Endothelial cell of umbilical vein (primary cell): Measurements from ENCODE around the gene CBY3. TPM values are rescaled to one million over a fixed set of nuclear protein-coding genes. Genes with fewer than 3 reads are reported as not detected.

Source experiments
- BruUV-seq: library from RNA; stranded (reverse); fragments of 400-500 nt; replicated peaks from 2 replicates; lab custom pipeline; 2021; lab: Mats Ljungman, UMichigan
- CTCF ChIA-PET: fragments of 300-600, 350-600 bp; sonication (Branson Sonifier 250); formaldehyde crosslinking; loops from one replicate; lab custom pipeline; 2021; ENCODE audit warnings: antibody characterized with exemption, inconsistent platforms; lab: Charles Lee
- POLR2A ChIA-PET: fragments of 300-600, 350-600 bp; sonication (Branson Sonifier 250); formaldehyde crosslinking; loops from one replicate; lab custom pipeline; 2021; ENCODE audit warnings: antibody characterized with exemption, inconsistent platforms; lab: Charles Lee
- DNase-seq: peaks from one replicate; pipeline ENCODE4 v3.0.0-alpha.2; 2011; ENCODE audit warnings: low read depth, low spot score
- FAIRE-seq: peaks from 2 replicates; lab custom pipeline; 2011; peaks lifted over from hg19 to GRCh38; lab: Jason Lieb, UNC
- H2AFZ ChIP-seq: 2 replicates; pipeline ENCODE4 v1.6.0; 2012; ENCODE audit warnings: low read depth, low read length, control low read depth, inconsistent platforms
- H3K27ac ChIP-seq: 2 replicates; pipeline ENCODE4 v1.5.1; 2011; ENCODE audit warnings: low read depth, mild to moderate bottlenecking, control low read depth, low read length, moderate library complexity; ENCODE audit not compliant: insufficient read depth
- H3K27me3 ChIP-seq, 2 experiments: 2 replicates each; pipeline versions ENCODE4 v1.6.0 to v1.6.1; 2011; ENCODE audit warnings: low read length in 2 of 2, mixed read lengths in 1 of 2; ENCODE audit not compliant: control insufficient read depth in 2 of 2, insufficient read depth in 2 of 2
- H3K36me3 ChIP-seq, 2 experiments: 2 replicates in 1 of 2; 3 replicates in 1 of 2; pipeline ENCODE4 v1.5.1; 2011; ENCODE audit warnings: low read length in 2 of 2, mild to moderate bottlenecking in 1 of 2, moderate library complexity in 1 of 2; ENCODE audit not compliant: control insufficient read depth in 2 of 2, insufficient read depth in 2 of 2; ENCODE audit errors: extremely low read depth in 1 of 2
- H3K4me1 ChIP-seq: 3 replicates; pipeline ENCODE4 v1.5.1; 2011; ENCODE audit warnings: mild to moderate bottlenecking, low read length; ENCODE audit not compliant: control insufficient read depth, insufficient read depth; ENCODE audit errors: extremely low read depth
- H3K4me2 ChIP-seq: 2 replicates; pipeline ENCODE4 v1.6.1; 2011; ENCODE audit warnings: low read length, control low read depth, mixed read lengths; ENCODE audit not compliant: insufficient read depth
- H3K4me3 ChIP-seq, 3 experiments: fragments of 200-600 bp in 1 of 3; sonication (generic), shearing (Covaris generic) in 1 of 3; replicated peaks in 1 of 3; 2 replicates each; pipeline ENCODE4 v1.5.1; 2011 to 2016; ENCODE audit warnings: control low read depth in 3 of 3, low read length in 3 of 3, mild to moderate bottlenecking in 2 of 3, inconsistent platforms in 1 of 3, low read depth in 1 of 3, moderate library complexity in 1 of 3; ENCODE audit not compliant: insufficient read depth in 1 of 3
- H3K79me2 ChIP-seq: 2 replicates; pipeline ENCODE4 v1.6.0; 2012; ENCODE audit warnings: low read length, inconsistent platforms; ENCODE audit not compliant: control insufficient read depth, insufficient read depth
- H3K9ac ChIP-seq: replicated peaks from 2 replicates; pipeline ENCODE3; 2011; ENCODE audit warnings: low read length, control low read depth; ENCODE audit not compliant: insufficient read depth; ENCODE audit errors: extremely low read depth
- H3K9me1 ChIP-seq: replicated peaks from 3 replicates; pipeline ENCODE4 v1.6.0; 2011; ENCODE audit warnings: mild to moderate bottlenecking, low read length; ENCODE audit not compliant: control insufficient read depth, insufficient read depth; ENCODE audit errors: extremely low read depth
- H3K9me3 ChIP-seq: replicated peaks from 2 replicates; pipeline ENCODE4 v1.5.1; 2012; ENCODE audit warnings: low read length, inconsistent platforms; ENCODE audit not compliant: control insufficient read depth, insufficient read depth
- H4K20me1 ChIP-seq: replicated peaks from 2 replicates; pipeline ENCODE3; 2011; ENCODE audit warnings: mild to moderate bottlenecking, low read length; ENCODE audit not compliant: control insufficient read depth, insufficient read depth; ENCODE audit errors: extremely low read depth
- CTCF ChIP-seq, 2 donors: IDR thresholded peaks; 1 replicate in 1 of 2; 2 replicates in 1 of 2; pipeline ENCODE4 v1.5.1; 2011; ENCODE audit warnings: low read length in 2 of 2, mild to moderate bottlenecking in 2 of 2, moderate library complexity in 2 of 2, control low read depth in 1 of 2, inconsistent platforms in 1 of 2, low read depth in 1 of 2; ENCODE audit not compliant: insufficient read depth in 1 of 2; ENCODE audit errors: extremely low read depth in 1 of 2
- EZH2 ChIP-seq: IDR thresholded peaks from 2 replicates; pipeline ENCODE4 v1.6.1; 2012; ENCODE audit warnings: borderline replicate concordance, low read depth, mild to moderate bottlenecking, moderate library complexity, low read length, inconsistent platforms; ENCODE audit not compliant: severe bottlenecking
- FOS ChIP-seq: IDR thresholded peaks from 2 replicates; pipeline ENCODE4 v1.6.1; 2011; ENCODE audit warnings: mild to moderate bottlenecking, low read length, moderate library complexity, borderline replicate concordance; ENCODE audit not compliant: insufficient read depth
- GATA2 ChIP-seq: IDR thresholded peaks from 2 replicates; pipeline ENCODE4 v1.7.0; 2011; ENCODE audit warnings: low read depth, mild to moderate bottlenecking, moderate library complexity, mixed read lengths, low read length; ENCODE audit not compliant: insufficient read length, insufficient read depth
- JUN ChIP-seq: IDR thresholded peaks from 2 replicates; pipeline ENCODE4 v1.6.1; 2011; ENCODE audit warnings: borderline replicate concordance, low read depth; ENCODE audit not compliant: insufficient read length, insufficient read depth
- MYC ChIP-seq: IDR thresholded peaks from one replicate; pipeline ENCODE4 v1.6.1; 2011; ENCODE audit warnings: mild to moderate bottlenecking, low read depth, low read length
- POLR2A ChIP-seq: IDR thresholded peaks from 2 replicates; pipeline ENCODE4 v1.6.1; 2012; ENCODE audit warnings: low read depth, mild to moderate bottlenecking, control low read depth, low read length
- POLR2AphosphoS5 ChIP-seq: IDR thresholded peaks from 2 replicates; pipeline ENCODE4 v1.6.1; 2012; ENCODE audit warnings: low read depth, mild to moderate bottlenecking, control low read depth, low read length, moderate library complexity; ENCODE audit not compliant: insufficient read depth
- dilution Hi-C: fragments of 300-500 bp; cut with MboI; formaldehyde crosslinking; loops from one replicate; pipeline ENCODE4 v1.15.0; 2019; ENCODE audit warnings: low sequenced_read_pairs; ENCODE audit not compliant: extremely low pct_ligation_motif_present
- intact Hi-C: fragments of 100-400 bp; cut with micrococcal nuclease; formaldehyde crosslinking; loops from one replicate; pipeline ENCODE4 v1.10.0; 2022
- polyA plus RNA-seq, 4 experiments: library from polyadenylated mRNA; depleted of rRNA in 3 of 4; stranded (reverse) in 3 of 4; unstranded in 1 of 4; fragments of >200 nt; gene quantifications; 2 replicates each; pipeline versions ENCODE4 v1.2.1 to v1.2.3, GENCODE V29; 2011 to 2012; ENCODE audit warnings: missing spikeins in 1 of 4
- total RNA-seq: library from RNA; stranded (reverse); gene quantifications from 2 replicates; pipeline ENCODE4 v1.2.3, GENCODE V29; 2021
- TF ChIP-seq, protein P1 (sequence below): IDR thresholded peaks from 2 replicates; pipeline ENCODE4 v1.6.1; 2011; ENCODE audit not compliant: insufficient read depth, insufficient read length

Gene CBY3
- total and polyA plus RNA-seq, 2 donors (not counting 3 experiments of a cell fraction or from before 2014, with no cell fraction given) = not detected

DNA sequence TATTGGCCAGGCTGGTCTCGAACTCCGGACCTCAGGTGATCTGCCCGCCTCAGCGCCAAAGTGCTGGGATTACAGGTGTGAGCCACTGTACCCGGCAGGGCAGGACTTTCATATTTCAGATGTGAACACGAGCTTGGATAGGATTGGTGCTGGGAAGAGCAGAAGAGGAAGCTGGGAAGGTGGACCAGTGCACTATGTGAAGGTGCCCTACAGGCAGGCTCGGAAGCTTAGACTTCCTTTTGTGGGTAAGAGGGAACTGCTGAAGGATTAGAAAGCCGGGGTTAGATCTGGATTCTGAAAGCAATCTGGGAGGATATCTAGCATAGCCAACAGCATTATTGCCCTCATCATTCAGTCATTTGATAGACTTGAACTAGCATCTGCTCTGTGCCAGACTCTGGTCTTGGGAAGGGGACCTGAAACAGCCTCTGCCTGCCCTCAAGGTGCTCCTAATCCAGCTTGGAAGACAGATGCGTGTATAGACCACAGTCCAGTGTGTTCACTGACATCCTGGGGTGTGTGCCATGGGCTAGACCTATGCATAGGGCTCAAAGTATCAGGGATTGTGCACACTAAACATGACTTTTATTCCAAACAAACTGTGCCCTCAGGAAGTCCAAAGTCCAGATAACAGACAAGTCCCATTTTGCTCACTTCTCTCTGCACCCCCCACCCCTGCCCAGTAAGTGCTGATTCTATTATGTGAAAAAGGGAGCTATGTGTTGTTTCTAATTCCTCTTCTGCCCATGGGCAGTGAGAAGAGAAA, 637 bp downstream of the CBY3 start:
- Histone ChIP-seq H3K79me2 (peaks cover 5% of the 10 kb centered on the region), H3K9me1 (no peaks in the 10 kb centered on the region), H2AFZ (no peak overlapping the region), H3K9me3 (no peaks in the 10 kb centered on the region), H3K9ac (no peak overlapping the region), H3K4me1 (no peaks in the 10 kb centered on the region), H3K4me2 (no peak overlapping the region), H3K36me3 (no peaks in the 10 kb centered on the region), H3K27me3 (no peaks in the 10 kb centered on the region), H3K4me3 (no peak overlapping the region), H4K20me1 (no peaks in the 10 kb centered on the region), H3K27ac (no peak overlapping the region)
- FAIRE-seq = no peak
- TF ChIP-seq, protein P1, sequence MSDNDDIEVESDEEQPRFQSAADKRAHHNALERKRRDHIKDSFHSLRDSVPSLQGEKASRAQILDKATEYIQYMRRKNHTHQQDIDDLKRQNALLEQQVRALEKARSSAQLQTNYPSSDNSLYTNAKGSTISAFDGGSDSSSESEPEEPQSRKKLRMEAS = no peak
- TF ChIP-seq CTCF (IDR thresholded peaks at IDR 0.05; ENCODE audit: extremely low read depth in 1 of 2, insufficient read depth in 1 of 2, low read depth in 1 of 2, low read length in 2 of 2) (no peak), GATA2 (no peak), POLR2A (no peak), FOS (no peak), POLR2AphosphoS5 (no peak), MYC (no peak), JUN (no peak), EZH2 (no peak)
- dilution Hi-C loops (no loop called here), intact Hi-C loops (no loop called here)
- ChIA-PET POLR2A (no interaction called here), CTCF (interaction anchor here (1.7 kb wide), 2 partner anchors 12 kb away, joined by 7 to 8 read pairs; no protein-coding TSS in a partner anchor)
- DNase-seq = no peak
- no TSS peak for BruUV-seq
